ENCODE results near the gene INO80.

The INO80 gene

DNA sequence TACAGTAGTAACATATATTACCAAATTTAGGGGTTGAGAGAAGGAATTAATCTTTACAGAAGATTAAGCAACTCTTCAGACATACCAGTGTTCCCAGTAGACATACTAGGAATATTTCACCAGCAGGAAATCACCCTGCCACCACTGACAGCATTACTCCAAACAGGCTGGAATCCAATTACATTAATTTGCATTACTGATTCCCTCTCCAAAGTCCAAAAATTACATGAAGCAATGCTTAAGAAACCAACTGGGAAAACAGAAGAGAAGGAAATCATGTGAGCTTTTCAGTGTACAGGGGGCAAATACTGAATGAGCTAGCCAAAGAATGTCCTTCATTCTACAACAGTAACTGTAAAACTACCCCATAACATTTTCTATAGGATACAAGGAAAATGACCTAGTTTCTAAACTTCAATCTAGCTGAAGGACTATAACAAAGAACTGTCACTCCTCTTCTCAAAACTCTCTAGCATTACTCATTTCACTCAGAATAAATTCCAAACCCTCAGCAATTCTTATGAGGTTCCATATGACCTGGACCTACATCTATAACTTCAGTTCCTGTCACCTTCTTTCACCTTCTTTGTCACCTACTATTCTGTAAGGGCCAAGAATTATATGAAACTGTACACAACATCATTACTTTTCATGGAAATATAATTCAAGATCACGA lies 72.7 kb downstream of the INO80 start:
- DNase-seq: no peak

DNA sequence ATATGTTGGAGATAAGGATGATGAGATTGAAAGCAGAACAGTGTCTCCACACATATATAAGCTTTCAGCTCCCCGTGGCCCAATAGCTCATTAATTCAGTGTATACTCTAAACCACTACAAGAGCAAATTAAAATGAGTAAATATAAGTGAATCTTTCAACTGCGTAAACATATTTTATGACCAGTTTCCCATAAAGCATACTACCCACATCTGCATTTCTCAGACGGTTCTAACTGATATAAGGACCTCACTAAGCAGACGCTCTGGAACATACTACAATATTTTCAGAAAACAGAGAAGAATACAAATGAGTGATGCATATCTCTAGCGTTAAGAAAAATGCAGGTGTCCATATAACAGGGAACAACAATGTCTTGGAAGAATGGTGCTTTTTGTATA lies 73.2 kb downstream of the INO80 start:
- no peak for DNase-seq

DNA sequence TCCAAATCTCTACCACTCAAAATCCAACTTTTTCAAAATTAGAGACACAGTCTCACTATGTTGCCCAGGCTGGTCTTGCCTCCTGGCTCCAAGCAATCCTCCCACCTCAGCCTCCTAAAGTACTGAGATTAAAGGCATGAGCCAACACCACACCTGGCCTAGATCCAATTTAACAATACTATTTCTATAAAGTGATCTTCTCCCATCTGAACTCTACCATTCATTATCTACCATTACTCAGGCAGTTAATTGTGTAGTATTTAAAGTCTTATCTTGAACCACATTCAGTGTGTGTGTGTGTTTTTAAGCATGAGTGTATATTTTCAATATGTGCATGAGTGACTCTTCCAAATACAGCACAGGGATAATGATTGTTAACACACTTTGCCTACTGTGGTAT lies 77.0 kb downstream of the INO80 start:
- DNase-seq: no peak

DNA sequence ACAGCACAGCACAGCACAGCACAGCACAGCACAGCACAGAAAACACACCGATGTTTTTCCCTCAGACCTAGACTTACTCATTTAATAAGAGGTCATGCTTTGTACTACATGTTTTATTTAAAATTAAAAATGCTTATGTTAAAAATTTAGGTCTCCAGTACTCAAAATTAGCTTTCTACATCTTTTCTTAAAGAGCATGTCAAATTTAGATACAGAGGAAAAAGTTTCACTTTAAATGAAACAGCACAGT lies 84.1 kb downstream of the INO80 start:
- DNase-seq: no peak

DNA sequence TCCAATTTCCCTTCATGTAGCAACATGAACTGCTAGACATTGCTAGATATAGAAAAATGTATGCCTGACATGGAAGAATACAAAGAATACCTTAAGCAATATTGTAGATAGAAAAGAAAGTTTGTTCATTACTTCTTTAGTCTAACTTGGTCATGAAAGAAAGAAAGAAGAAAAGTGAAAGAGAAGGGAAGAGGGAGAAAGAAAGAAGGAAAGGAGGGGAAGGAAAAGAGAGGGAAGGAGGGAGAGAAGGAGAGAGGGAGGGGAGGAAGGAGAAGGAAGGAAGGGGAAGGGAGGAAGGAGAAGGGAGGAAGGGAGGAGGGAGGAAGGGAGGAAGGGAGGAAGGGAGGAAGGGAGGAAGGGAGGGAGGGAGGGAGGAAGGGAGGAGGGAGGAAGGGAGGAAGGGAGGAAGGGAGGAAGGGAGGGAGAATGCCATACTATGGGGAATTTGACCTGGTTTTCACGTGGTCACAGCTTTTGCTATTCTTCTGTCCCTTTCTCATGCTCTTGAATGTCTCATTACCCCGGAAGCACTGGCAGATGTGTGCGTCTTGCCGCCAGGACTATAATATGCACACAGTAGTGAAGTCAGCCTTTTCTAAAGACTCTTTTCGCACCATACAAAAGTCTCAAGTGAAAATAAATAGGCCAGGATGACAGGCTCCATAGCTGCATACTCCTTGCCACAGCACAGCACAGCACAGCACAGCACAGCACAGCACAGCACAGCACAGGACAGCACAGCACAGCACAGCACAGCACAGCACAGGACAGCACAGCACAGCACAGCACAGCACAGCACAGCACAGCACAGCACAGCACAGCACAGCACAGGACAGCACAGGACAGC lies 84.6 kb downstream of the INO80 start:
- DNase-seq: no peak

DNA sequence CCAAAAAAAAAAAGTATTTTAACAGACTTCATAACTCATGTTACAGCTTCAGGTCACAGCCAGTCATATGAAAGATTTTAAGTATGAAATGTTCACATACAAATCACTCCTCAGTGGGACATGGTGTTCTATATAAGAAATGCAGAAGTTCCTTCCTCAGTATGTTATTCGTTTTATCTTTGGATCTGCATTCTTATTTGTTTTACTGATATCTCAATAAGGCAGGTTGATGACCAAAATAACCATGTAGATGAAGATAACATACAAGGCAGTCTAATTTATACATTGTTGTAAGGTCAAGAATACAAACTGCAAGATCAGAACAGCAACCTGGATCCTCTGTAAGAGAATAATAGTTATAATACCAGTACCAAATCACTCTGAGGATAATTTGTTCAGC lies 87.2 kb downstream of the INO80 start:
- no peak for DNase-seq

DNA sequence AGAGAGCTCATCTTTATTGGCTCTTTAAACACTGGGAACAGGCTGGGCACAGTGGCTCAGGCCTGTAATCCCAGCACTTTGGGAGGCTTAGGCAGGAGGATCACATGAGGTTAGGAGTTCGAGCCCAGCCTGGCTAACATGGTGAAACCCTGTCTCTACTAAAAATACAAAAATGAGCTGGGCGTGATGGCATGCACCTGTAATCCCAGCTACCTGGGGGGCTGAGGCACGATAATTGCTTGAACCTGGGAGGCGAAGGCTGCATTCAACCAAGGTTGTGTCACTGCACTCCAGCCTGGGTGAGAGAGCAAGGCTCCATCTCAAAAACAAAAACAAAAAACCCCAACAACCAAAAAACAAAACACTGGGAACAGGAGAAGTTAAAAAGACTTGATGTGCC lies 90.7 kb downstream of the INO80 start:
- DNase-seq: no peak

DNA sequence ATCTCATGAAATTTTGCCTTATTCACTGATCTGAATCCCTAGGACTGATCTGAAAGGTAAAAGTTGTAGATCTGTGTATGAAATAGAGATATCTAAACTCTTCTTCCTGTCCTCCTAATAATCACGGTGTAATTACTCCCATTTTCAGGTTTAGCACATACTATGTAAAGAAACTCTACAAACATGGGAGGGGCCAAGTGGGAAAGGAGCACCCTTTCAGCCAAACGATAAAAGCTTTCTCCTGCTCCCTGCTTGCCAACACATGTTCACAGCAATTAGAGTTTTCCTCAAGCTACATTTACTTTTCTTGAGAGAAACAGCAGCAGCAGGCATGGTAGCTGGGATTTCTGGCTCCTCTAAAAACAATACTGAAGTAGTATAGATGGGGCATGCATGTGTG lies 91.2 kb downstream of the INO80 start:
- DNase-seq: no peak

DNA sequence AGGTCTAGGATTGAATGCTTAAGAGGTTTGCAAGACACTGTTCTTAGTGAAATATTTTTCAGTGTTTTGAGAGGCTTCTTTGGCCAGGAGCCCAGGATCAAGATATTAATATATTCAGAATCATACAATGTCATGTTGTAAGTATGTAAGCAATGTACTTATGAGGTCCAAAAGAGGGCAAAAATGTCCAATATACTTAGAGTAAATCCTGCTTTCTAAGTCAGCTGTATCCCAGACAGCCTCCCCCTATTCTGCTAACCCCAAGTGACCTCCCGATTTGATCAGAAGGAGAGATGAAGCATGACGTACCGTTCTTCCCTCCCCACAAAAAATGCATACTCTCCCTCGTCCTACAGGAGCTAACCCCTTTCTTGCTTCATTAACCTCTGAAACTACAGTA lies 91.9 kb downstream of the INO80 start:
- DNase-seq: no peak

DNA sequence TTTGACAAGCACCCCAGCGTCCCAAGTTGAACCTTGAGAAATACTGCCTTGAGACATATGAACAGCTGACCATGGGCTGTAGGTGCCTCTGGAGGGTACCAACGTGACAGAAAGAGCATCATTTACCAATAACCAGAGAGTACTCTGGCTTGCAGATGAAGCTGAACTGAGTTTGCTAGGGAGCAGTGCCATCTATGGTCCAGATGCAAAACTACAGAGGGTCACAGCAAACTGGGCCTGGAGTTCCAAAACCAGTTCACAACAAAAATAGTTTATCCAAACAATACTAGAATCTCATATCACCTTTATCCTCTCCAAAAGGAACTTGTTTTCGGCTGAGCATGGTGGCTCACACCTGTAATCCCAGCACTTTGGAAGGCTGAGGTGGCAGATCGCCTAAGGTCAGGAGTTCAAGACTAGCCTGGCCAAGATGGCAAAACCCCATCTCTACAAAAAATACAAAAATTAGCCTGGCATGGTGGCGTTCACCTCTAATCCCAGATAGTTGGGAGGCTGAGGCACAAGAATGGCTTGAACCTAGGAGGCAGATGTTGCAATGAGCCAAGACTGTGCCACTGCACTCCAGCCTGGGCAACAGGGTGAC lies 93.5 kb downstream of the INO80 start:
- peak; percentile 1 to 51 (median 8) for DNase-seq

DNA sequence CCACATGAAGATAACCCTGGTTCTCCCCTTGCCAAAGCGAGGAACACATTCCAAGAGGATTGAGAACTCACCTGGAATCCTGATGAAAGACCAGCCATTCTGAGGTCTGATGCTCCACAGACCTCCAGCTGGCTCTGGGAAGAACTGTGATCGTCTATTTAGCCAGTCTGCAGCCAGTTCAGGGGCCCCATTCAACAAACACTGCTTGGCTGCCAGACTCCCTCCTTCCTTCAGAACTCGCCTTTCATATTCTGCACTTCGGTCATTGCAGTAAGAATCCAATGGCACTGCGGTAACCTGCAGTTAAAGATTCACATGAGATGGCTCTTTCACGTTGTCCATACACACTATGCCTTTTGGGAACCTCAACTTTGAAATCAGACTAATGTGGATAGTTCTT lies 95.3 kb downstream of the INO80 start:
- no peak for DNase-seq

DNA sequence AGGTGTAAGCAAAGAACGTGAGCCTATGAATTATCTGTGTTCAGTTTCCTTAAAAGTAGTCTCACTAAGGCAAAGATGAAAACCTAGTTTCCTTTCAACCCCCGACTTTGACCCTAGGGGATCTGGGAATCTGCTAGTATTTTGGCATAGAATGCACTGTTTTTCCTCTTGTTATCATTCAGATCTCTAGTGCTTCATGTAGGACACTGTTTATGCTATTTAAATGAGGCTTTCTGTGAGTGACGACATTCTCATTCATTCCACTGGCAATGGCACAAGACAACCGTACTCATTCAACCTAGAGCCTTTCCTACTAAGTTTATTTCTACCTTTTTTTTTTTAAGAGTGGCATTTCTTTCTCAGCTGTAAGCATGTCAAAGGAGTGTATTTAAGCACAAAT lies 95.8 kb downstream of the INO80 start:
- DNase-seq: no peak

DNA sequence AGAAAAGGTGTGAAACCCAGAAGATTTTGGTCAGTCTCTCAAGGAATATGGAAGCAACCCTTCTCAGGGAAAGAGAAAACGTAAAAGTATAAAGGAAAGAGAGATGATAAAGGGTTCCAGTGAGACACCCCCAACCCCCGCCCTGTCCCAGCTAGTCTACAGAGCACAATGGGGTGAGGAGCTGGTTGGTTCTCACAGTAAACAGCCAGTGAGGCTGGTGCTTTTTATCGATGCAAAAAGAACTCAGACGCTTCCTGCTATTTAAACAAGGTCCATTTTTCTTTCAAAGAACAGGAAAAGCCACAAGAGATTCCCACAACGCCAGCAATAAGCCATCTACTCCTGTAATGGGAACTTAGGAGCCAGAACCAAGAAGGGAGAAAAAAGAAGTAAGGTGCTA lies 96.9 kb downstream of the INO80 start:
- DNase-seq: no peak

DNA sequence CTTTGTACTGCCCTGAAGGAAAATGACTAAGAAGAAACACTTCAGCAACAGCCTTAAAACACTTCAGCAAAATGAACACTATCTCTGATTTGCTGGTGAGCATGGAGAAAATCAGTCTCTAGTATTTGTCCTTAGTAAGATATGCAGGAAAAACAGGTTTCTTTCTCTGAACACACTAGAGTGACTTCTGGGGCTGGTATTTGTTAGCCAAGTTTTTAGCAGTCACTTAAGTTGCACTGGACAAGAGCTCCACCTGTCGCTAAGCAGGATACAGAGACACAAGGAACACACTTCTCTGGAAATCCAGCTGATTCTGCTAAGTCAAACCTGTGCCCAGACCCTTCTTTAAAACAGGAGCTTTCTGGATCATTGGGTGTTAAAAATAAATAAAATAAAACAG lies 97.5 kb downstream of the INO80 start:
- no peak for DNase-seq

DNA sequence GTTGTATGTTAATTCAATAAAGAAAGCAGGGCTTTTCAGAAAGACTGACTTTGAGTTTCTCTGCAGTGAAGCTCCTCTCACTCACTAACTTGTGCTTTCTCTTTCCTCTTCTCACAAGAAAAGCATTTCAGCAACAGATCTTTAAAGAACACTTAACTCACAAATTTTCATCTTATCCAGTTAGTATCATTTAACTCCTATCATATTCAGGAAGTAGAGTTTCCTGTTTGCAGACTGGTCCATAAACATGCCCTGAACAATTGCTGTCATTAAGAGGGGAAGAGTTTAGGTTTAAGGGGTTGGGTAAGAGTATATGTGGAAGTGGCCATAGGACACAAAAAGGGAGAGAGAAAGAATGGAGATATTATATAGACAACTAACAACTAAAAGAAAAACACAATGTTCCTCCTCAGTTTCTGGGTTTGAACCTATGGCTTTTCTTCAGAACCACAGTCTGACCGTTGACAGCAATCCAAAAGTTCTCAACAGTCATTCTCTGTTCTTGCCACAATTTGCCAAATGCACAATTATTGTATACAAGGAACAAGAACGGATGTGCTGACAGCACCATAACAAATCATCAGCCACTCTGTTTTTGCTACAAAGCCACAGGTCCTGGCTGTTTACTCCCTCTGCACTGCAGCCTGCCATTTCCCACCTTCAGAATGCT lies 98.9 kb downstream of the INO80 start:
- no peak for DNase-seq

DNA sequence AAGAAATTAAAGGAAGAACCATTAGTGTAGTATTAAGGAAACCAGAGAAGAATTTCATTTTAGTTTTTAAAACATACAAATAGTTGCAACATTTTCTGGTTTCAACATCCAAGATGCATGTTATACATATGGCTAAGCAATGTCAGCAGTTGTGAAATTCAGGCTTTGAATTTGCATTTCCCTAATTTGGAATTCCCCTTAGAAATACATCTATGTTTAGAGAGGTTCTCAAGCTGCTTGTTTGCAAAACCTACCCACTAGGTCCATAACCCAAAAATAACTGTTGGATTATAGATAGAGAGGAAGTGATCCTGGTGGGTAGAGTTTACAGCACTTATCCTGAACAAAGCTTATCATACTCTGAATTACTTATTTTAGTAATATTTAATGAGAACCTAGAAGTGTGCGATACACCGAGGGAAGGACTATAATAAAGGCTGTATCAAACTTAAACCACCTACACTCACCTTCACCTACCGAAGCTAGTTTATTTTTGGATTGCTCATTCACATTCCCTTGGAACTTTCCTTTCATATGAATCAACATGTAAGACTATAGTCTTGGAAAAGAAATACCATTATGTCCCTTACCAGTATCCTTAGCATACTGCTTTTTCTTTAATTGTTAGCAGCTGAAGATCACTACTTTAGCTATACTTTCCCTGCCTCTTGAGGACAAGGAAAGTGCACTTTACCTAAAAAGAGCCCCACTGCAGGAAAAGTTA lies 102.2 kb downstream of the INO80 start:
- DNase-seq: no peak

DNA sequence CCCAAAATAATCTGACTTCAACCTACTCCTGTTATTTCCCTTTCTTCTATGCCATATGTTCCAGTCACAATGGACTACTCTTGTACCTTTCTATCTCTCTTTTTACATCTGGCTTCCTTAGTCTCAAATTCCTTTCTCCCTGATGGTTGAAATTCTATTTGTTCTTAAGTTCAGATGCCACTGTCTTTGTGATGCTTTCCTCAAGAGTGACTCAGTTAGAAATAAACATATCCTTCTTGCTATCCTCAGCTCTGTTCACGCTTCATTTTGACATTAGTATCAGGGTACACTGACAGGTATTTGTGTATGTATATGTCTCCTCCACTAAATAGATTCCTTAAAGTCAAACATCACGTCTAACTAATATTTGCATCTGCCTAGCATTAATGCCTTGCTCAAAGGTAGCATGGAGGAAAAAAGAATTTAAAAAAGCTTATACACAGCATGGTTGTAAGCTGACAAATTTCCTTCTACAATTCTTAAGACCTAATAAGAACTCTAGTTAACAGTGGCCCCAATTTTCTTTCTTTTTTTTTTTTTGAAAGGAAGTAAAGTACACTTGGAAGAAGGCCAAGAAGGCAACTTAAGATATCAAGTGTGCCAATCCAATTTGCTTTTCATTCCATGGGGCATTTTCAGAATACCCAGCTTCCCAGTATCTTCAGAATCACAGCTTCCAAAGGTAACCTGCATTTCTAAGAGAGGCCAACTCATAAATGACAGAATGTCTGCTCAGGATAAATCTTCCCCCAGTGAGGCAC lies 104.8 kb downstream of the INO80 start:
- no peak for DNase-seq

DNA sequence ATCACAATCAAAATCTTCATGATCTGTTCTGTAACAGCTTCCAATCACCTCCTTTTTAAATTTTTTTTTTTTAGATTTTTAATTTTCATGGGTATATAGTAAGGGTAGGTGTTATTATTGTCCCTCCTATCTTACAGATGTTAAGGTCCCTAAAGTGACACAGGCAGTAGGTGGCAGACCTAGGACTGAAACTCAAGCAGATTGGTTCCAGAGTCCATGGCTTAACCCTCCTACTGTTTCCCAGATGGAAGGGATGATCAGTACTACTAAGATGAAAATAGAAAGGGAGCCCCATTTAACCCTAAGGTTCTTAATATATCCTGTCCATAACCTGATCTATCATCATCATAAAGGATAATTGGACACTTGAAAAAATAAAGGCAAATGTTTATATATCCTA lies 105.7 kb downstream of the INO80 start:
- no peak for DNase-seq

DNA sequence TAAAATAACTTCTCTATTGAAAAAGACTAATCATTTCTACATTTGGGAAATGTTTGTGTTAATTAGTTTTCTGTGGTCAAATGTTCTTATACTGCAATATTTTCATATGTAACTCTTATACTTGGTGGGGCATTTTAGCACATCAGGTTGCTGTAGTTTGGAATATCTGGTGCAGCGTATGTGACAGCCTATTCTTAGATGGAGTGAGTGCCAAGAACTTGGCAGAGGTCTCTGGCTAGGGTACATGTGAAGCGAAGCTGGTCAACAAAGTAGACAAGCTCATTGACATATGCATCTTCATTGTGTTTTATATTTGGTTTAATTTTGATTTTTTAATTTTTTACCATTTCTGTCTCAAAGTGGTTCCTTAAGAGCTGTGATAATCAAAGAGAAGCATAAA lies 109.6 kb downstream of the INO80 start:
- DNase-seq: no peak

DNA sequence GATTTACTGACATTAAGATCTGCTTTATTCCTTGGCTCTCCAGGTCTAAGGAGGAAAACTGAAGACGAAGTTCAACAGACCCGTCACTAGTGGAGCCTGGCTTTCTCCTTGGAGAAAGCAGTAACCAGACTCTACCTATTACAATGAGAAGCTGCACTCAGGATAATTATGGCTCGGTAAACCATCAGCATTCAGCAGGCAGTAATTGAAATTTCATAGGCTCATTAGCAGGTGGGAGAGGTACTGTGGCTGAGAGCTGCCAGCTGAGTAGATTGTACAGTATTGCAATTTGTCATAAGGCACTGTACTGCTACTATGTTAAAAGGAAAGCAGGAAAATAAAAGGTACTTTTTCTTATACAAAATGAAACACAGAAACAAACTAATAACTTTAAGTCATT lies 111.6 kb downstream of the INO80 start:
- DNase-seq: no peak

DNA sequence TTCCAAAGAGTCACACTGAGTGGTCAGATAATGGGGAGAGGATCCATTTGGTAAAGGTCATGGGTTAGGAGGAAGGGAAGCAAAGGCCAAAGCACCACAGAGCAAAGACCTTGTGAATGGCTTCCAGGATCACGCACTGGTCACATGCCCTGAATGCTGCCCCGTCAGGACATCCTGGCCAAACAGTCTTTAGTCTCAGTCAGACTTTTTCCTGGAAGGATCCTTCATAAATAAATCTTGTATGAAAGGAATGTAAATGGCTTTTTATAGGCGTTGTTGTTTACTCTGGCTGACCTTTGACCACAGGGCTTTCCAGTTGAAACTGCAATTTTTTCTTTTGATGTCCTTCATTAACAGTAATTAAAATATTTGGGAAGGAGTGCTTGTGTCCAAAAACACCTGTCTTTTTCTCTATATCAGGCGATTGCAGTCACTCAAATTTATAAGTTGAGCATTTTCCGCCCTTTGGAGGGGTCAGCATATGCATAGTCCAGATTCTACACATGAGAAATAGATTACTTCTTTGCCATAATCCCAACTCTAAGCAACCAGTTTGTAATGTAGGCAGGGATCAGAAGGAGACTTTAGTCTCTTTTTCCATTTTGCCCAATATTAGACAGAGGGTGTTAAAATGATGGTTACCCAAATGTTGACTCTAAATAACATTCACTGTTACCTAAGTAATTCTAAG lies 114.4 kb downstream of the INO80 start:
- DNase-seq: no peak

DNA sequence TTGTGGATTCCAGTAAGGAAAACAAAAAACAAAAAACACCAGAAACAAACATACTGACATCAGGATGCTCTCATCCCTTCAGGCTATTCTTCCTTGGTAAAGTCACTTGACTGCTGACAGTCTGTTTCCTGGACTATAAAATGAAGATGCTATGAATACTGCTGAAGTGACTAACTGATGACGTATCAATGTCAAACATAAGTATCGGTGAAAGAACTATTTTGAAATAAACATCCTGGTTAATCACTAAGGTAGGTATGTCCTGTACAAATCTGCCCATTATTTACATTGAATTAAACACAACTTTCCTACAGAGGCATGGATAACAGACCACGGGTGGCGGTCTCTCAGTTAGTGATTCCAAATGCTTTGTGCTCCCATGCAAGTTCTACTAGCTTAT lies 116.9 kb downstream of the INO80 start:
- DNase-seq: no peak
